Stimulated activated CD8-positive, alpha-beta memory T cell treated with anti-CD3 and anti-CD28 coated beads, Interleukin-12 subunit alpha, Interleukin-12 subunit beta, amount 100 ng/mL, for 1 hour (primary cell): ENCODE data around the gene DTNB.
"Not testable (repeated sequence)": the region's sequence is repeated elsewhere in the genome, so short reads cannot be mapped to it uniquely, and the experiment has no call there.

Experiments
- DNase-seq: peaks from one replicate; pipeline ENCODE4 v3.0.0-alpha.2; 2020; ENCODE audit warnings: low read depth

DTNB gene

DNA sequence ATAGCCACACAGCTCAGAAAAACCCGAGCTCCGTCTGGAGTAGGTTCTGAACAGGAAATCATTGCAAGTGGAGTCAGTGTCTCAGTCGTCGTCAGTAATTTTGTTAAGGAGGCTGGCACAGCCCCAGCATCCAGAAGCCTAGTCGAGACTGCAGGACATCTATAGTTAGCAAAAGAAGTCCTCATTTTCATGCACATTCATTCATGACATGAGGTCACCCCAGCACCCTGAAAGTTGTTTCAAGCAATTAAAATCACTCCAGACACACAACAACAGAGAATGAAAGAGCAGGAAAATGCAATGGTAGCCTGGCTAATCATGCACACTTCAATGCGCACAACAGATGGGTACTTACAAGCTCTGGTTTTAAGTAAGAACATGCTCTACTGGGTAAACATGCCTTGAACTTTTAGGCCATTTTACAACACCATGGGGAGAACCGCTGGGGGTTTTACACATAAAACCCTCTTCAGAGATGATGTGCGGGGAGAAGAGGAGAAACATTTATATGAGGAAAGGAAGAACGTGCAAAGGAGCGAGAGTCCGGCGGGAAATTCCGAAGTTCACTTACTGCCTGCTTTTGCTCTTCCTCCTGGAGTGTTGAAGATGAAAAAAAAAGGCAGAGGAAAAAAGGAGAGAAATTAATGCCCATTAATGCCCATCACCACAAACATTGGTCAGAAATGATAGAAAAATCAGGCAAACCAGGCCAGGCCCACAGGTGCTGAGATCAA, 254.3 kb downstream of the DTNB start:
- no peak for DNase-seq

GRCh38 chr2:25417715-25418369, 255.5 kb downstream of the DTNB start:
- DNase-seq = no peak

DNA sequence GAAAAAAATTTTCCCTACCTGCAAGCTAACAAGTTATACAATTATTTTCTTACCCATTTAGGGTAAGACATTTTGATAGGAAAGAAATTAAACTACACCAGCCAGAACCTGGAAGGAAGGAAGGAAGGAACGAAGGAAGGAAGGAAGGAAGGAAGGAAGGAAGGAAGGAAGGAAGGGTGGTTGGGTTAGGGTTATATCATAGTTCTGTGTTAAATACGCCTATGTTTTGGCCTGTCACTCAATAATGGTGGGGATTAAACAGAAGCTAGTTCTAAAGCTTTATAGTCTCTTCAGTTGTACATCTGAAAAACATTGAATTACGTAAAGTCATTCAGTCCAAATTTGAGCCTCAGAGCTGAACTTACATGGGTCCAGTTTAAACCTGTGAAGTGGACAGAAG, 256.7 kb downstream of the DTNB start:
- DNase-seq = no peak

DNA sequence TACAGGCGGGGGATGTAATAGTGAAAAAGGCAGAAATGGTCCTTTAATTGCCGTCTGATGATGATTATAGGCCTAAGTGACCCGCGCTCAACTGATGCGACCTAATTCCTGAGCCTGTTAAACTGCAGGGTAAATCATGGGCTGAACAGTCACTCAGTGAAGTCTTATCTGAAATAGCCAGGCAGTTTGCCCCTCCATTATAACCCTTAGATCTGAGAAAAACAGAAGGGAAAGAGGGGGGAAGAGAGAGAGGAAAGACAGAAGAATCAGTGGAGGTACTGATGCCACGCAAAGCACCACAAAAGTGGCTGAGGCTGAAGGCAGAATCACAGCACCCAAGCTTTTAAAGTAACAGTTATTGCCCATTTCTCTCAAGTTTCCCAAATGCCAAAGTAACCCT, 258.6 kb downstream of the DTNB start:
- no peak for DNase-seq

DNA sequence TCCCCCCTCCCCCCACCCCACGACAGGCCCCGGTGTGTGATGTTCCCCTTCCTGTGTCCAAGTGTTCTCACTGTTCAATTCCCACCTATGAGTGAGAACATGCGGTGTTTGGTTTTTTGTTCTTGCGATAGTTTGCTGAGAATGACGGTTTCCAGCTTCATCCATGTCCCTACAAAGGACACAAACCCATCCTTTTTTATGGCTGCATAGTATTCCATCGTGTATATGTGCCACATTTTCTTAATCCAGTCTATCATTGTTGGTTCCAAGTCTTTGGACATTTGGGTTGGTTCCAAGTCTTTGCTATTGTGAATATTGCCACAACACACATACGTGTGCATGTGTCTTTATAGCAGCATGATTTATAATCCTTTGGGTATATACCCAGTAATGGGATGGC, 260.0 kb downstream of the DTNB start:
- DNase-seq = not testable (repeated sequence)

DNA sequence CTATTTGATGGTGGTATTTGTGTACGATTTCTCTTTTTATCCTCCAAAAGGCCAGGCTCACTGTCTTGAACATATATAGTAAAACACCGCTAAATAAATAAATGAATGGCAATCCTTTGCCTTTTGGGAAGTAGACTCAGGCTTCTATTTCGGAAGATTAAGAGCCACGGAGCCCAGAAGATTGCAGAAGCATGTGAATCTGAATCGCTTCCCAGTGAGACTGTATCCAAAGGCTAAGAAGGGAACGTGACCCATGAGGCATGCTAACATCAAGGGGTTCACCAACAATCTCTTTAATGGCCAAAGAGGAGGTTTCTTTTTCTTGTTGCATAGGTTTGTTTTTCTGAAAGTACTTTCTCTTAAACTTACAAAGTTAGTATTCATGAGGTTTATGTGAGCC, 261.6 kb downstream of the DTNB start:
- DNase-seq = no peak

DNA sequence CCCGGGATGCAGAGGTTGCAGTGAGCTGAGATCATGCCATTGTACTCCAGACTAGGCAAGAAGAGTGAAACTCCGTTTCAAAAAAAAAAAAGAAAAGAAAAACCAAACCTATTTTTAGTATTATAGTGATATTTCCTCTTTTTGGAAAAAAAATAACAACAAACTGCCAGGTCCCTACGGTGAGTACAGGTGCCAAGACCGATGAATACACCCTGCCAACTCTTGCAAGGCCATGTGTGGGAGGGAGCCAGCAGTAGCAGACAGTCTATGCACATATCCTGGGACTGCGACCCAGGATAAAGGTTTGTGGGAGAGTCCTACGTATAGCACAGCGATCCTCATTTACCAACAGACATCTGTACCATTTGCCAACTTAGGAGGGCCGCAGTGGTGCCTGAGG, 262.1 kb downstream of the DTNB start:
- DNase-seq = no peak

- no peak for DNase-seq
These were observed 263.0 kb downstream of the DTNB start for GRCh38 chr2:25410370-25410769.

GRCh38 chr2:25409468-25409867, 263.9 kb downstream of the DTNB start:
- DNase-seq = no peak

DNA sequence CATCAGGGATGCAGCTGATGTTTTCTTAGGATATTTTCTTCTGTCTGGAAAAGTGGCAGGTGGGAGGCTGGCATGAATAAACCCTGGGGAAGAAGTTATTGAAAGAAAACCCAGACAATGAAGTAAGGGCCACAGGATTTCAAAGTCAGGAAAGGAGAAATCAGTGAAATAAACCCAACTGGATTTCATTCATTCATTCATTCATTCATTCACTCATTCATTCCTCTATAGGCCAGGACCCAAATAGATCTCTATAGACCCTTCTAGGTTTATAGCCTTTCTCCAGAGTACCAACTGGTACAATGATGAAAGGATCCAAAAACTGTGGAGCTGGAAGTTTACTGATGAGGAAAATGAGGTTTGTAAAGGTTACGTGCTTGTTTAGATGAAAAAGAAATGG, 264.3 kb downstream of the DTNB start:
- DNase-seq = no peak

GRCh38 chr2:25405611-25406295, 267.6 kb downstream of the DTNB start:
- DNase-seq = no peak

GRCh38 chr2:25403120-25403760, 270.1 kb downstream of the DTNB start:
- DNase-seq = not testable (repeated sequence)

DNA sequence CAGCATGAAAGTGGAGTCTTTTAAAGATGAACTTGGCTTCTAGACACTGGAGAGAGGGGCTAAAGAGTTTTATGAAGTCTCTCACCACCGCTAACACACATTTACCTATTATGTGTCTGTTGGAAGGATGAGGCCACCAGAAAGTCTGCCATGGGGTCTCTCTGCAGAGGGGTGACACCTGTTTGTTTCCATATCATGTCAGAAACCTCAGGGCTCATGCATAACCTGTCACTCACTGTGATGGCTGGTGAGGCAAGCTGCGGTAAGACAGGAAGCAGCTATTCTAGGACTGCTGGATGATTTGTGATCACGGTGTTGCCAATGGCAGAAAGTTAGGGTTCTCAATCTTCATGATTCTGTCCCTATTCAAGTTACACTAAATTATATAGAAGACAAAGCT, 270.9 kb downstream of the DTNB start:
- DNase-seq = no peak

DNA sequence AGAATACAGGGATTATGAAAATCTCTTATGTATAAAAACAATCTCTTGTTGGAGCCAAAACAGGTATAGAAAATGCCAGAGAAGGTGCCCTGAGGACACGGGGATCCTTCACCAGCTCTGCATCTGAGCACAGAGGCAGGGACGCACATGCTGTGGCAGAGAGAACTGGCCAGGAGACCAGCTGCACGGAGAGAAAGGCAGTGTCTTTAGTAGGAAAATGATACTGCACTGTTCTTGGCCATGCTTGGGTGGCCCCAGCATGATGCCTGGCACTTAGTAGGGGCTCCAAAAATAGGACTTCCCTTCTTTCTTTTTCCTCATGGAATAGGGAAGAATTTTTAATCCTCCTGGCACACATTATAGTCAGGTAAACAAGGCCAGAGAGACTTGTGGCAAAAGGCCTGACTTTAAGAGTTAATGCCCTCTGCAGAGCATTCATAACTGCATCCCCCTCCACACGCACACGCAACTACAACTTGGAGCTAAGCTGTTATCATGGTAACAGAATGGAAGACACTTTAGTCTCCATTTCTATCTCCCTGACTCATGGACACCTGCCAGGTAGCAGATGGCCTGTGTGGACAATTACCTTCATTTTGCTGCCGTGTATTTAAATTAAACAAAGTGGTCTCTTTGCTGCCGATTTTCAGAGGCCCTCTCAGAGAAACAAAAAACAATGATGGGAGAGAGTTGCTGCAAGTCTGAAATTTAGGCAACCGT, 271.9 kb downstream of the DTNB start:
- no peak for DNase-seq

DNA sequence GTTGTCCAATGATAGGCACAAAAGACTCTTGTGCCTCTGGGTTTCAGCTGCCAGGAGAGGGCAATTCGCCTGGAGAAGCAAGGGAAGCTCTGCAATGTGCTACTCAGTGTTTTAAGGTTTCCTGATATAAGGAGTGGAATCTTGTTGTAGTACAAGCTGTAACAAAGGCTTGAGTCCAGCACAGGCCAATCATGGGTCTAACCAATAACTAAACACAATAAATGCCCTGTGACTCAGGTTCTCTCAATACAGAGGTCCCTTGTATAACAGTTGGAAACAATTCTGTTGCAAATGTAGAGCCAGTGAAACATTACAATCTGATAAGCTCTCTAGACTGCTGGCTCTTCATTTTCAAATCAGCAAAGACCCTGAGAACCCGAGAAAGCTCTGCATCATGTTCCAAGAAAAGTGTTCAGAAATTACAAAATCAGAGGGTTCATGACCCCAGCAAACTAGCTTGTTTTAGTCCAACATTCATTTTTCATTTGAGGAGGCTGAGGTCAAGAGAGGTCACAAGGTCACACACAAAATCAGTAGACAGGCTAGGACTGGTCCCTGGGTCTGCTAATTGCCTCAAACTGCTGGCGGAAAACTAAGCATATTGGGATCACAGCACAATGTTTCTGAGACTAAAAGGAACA, 272.7 kb downstream of the DTNB start:
- no peak for DNase-seq

DNA sequence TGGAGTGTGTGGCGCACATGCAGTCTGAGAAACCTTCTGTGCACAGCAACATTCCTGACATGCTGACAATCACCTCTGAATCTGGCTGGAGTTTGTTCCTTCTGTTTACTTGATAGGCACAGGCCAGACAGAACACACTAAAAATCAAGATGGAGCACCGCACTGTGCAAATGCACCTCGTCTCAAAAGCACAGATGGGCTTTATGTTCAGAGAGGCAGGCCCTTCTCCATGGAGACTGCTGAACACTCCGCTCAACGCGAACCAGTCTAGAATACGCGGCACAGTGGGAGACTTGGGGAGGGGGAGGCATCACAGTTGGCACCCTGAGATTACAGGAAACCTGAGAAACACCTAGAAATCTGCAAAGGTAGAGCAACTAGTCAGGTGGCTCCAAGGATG, 273.2 kb downstream of the DTNB start:
- no peak for DNase-seq

DNA sequence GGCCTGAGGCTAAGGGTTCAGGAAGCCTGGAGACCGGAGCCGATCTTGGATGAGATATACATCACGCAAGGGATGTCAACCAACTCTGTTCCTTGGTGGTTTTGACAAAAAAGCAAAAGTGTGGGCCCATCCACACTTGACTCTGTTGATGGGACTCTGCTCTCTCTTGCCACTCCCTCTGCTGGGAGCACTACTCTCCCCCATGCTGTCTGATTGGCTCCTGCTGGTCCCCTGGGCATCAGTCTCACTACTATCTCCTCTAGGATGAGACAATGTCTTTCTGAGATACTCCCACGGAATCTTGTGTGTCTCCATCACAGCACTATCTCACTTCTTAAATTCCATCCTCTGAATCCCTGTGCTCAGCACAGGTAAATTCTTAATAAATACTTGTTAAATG, 274.8 kb downstream of the DTNB start:
- DNase-seq = no peak

GRCh38 chr2:25397777-25398176, 275.6 kb downstream of the DTNB start:
- no peak for DNase-seq

- DNase-seq = no peak
These were observed 284.2 kb downstream of the DTNB start for GRCh38 chr2:25389161-25389560.

DNA sequence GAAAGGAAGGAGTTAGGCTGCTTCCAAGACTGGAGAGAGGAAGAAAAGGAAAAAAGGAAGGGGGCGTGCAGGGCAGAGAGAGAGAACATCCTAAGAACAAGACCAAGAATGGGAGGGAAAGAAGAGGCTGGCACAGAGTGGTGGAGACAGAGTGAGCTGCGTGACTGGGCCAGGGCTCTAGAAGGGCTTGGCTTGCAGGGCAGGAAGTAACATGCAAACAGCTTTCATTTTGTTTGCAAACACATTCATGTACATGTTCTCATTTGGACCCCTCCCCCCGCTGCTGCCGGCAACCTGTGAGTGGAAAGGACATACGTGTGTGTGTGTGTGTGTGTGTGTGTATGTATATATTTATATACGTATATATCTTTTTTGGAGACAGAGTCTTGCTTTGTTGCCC, 284.9 kb downstream of the DTNB start:
- DNase-seq = no peak

DNA sequence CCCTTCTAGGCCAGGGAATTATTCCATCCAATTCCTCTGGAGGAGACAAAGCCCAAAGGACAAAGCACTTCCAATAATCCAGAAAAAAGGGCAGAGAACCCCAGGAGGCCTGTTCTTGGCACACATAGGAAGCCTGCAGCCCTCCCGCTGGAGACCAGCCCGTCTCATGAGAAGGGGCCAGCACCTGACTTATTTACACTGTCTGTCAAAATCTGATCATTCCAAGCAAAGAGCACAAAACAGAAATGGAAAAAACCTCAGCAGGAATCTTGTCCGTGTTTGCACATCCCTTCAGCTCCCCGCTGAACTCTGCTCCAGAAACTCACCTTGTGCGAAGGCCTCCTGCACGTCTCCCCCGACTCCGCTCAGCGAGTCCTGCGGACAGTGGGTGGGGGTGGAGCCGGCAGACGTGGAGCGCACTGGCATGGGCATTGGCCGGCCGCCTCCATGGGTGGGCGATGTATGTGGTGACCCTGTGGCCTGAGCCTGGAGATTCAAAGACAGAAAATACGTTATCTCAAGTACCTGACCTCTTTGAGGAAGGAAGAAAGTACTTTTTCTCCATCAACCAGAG, 285.4 kb downstream of the DTNB start:
- DNase-seq = no peak
